Neural progenitor cell (in vitro differentiated cells): ENCODE measurements around the gene SESN3. TPM values are rescaled to one million over a fixed set of nuclear protein-coding genes. Genes with fewer than 3 reads are reported as not detected.

Experiments used
- DNase-seq: peaks from one replicate; pipeline ENCODE4 v3.0.0-alpha.2; 2016; ENCODE audit warnings: low spot score
- H2AFZ ChIP-seq: fragments of 200-600 bp; sonication (generic); replicated peaks from 2 replicates; pipeline ENCODE4 v1.6.1; 2016; ENCODE audit warnings: antibody characterized with exemption
- H3F3A ChIP-seq: fragments of 200-600 bp; sonication (generic); 2 replicates; pipeline ENCODE4 v1.6.1; 2016; ENCODE audit warnings: antibody characterized with exemption, low read depth
- H3K27ac ChIP-seq: fragments of 200-600 bp; sonication (generic); 2 replicates; pipeline ENCODE4 v1.5.1; 2016; ENCODE audit warnings: mild to moderate bottlenecking
- H3K27me3 ChIP-seq: fragments of 200-600 bp; sonication (generic); 2 replicates; pipeline ENCODE4 v1.6.1; 2016; ENCODE audit warnings: mild to moderate bottlenecking, moderate library complexity
- H3K36me3 ChIP-seq: fragments of 200-600 bp; sonication (generic); 2 replicates; pipeline ENCODE4 v1.5.1; 2016
- H3K4me1 ChIP-seq: fragments of 200-600 bp; sonication (generic); 2 replicates; pipeline ENCODE4 v1.6.1; 2016; ENCODE audit warnings: mixed run types
- H3K4me2 ChIP-seq: fragments of 200-600 bp; sonication (generic); 2 replicates; pipeline ENCODE4 v1.6.1; 2016
- H3K4me3 ChIP-seq: fragments of 200-600 bp; sonication (generic); 2 replicates; pipeline ENCODE4 v1.5.1; 2016
- H3K79me2 ChIP-seq: fragments of 200-600 bp; sonication (generic); 2 replicates; pipeline ENCODE4 v1.6.1; 2016; ENCODE audit warnings: low read depth
- H3K9ac ChIP-seq: fragments of 200-600 bp; sonication (generic); 2 replicates; pipeline ENCODE4 v1.6.1; 2016
- H3K9me3 ChIP-seq: fragments of 200-600 bp; sonication (generic); 2 replicates; pipeline ENCODE4 v1.5.1; 2016; ENCODE audit warnings: low read depth
- H4K20me1 ChIP-seq: fragments of 200-600 bp; sonication (generic); 2 replicates; pipeline ENCODE4 v1.6.1; 2016; ENCODE audit warnings: low read depth
- H3K27ac Mint-ChIP-seq: 3 replicates; pipeline ENCODE4 v1.8.0; 2021; ENCODE audit warnings: mixed read lengths
- H3K27me3 Mint-ChIP-seq: 2 replicates; pipeline ENCODE4 v1.8.0; 2022; ENCODE audit warnings: low read depth, mild to moderate bottlenecking, inconsistent platforms, moderate library complexity, mixed read lengths; ENCODE audit not compliant: insufficient read depth
- H3K36me3 Mint-ChIP-seq: 3 replicates; pipeline ENCODE4 v1.8.0; 2021; ENCODE audit warnings: mixed read lengths
- H3K4me1 Mint-ChIP-seq: 3 replicates; pipeline ENCODE4 v1.8.0; 2021; ENCODE audit warnings: mixed read lengths
- H3K4me3 Mint-ChIP-seq: 3 replicates; pipeline ENCODE4 v1.8.0; 2021; ENCODE audit warnings: mild to moderate bottlenecking, moderate library complexity, mixed read lengths
- H3K9me3 Mint-ChIP-seq: 3 replicates; pipeline ENCODE4 v1.8.0; 2020; ENCODE audit warnings: mixed read lengths
- CTCF ChIP-seq: fragments of 200-600 bp; sonication (generic); IDR thresholded peaks from 2 replicates; pipeline ENCODE4 v1.5.1; 2017; ENCODE audit warnings: antibody characterized with exemption, mild to moderate bottlenecking
- EZH2 ChIP-seq: fragments of 200-600 bp; sonication (generic); IDR thresholded peaks from 2 replicates; pipeline ENCODE4 v1.6.1; 2017; ENCODE audit warnings: antibody characterized with exemption, mild to moderate bottlenecking, moderate library complexity
- EZH2phosphoT487 ChIP-seq: fragments of 200-600 bp; sonication (generic); IDR thresholded peaks from 2 replicates; pipeline ENCODE4 v1.6.1; 2017; ENCODE audit warnings: antibody characterized with exemption
- total RNA-seq: library from RNA; depleted of rRNA; stranded (reverse); fragments of >200 nt; gene quantifications from 2 replicates; pipeline ENCODE4 v1.2.3, GENCODE V29; 2015; ENCODE audit warnings: low replicate concordance

The SESN3 gene
- total RNA-seq, 1 donor from 2014 or later = 234 TPM

GRCh38 chr11:95115597-95115996 lies 115.4 kb downstream of the SESN3 start:
- no peaks in the 10 kb centered on the region for H3K27me3 ChIP-seq
- H3K9ac ChIP-seq = no peak overlapping the region
- H3K4me1 Mint-ChIP-seq = peaks cover under 1% of the 10 kb centered on the region
- peaks cover 4% of the 10 kb centered on the region for H3K9me3 Mint-ChIP-seq
- no peaks in the 10 kb centered on the region for H3K36me3 ChIP-seq
- no peak overlapping the region for H3K4me3 ChIP-seq
- H3K27ac ChIP-seq = no peak overlapping the region
- DNase-seq = no peak
- no peaks in the 10 kb centered on the region for H3K9me3 ChIP-seq
- H3K4me1 ChIP-seq = peaks cover 9% of the 10 kb centered on the region
- H3F3A ChIP-seq = peaks cover 7% of the 10 kb centered on the region
- H3K4me3 Mint-ChIP-seq = no peak overlapping the region
- no peak overlapping the region for H3K4me2 ChIP-seq
- peaks cover 2% of the 10 kb centered on the region for H3K27me3 Mint-ChIP-seq
- H3K79me2 ChIP-seq = no peaks in the 10 kb centered on the region
- H3K36me3 Mint-ChIP-seq = peaks cover 1% of the 10 kb centered on the region
- H2AFZ ChIP-seq = no peak overlapping the region
- no peak overlapping the region for H3K27ac Mint-ChIP-seq
- H4K20me1 ChIP-seq = no peaks in the 10 kb centered on the region
- TF ChIP-seq CTCF = no peak
- no peak for TF ChIP-seq EZH2phosphoT487
- TF ChIP-seq EZH2 = no peak

Other genes with a start within 250 kb of the SESN3 start
- gene KDM4E, start 205.9 kb downstream of the SESN3 start, total RNA-seq = not detected in 2 replicates
- not detected in 2 replicates for gene KDM4F, start 181.8 kb downstream of the SESN3 start, total RNA-seq
- gene SRSF8, start 164.3 kb downstream of the SESN3 start, total RNA-seq = 17.6 and 17.8 TPM in 2 replicates
- gene ENDOD1, start 141.4 kb downstream of the SESN3 start, total RNA-seq = 1.9 and 2.0 TPM in 2 replicates